ENCODE measurements around the gene DEFB110.

Gene DEFB110

DNA sequence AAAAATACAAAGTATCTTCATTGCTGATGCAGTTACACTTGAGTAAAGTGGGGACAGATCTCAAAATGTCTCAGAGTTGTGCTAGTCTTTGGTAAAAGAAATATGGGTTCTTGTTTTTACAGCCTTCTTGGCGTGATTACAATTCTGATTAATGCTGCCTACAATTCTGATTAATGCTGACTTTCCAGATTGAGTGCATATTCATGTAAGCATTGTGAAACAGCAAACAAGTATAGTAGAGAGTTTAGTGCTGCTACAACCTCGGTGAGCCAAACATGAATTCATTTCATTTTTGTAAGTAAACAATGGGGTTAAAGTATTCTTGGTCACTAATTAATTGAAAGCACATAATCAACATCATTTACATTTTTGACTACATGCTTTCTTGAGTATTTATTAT, 52.2 kb downstream of the DEFB110 start, which contains the start of gene DEFB113:
Gene DEFB113 (minus strand): TSS at position 21 of the 400 bp plus-strand sequence. CDS start 0 bp downstream, at position 21.
- in situ Hi-C loops (cut with HindIII; ENCODE audit: low pct_ligation_motif_present, low pct_unique_long_range_greater_than_20kb, low sequenced_read_pairs), result no loop called here
- no peak for DNase-seq
